Thyroid gland (tissue), 4 donors: Measurements from ENCODE around the gene LONP2.

ENCODE experiments used
- CTCF ChIP-seq, 6 experiments: fragments of 200-600 bp in 3 of 6; fragments of 450-650 bp in 3 of 6; sonication (generic) in 3 of 6; IDR thresholded peaks; one replicate each; pipeline ENCODE4 v1.5.1; 2016 to 2019; ENCODE audit warnings: antibody characterized with exemption in 6 of 6, mild to moderate bottlenecking in 2 of 6, inconsistent platforms in 1 of 6, moderate library complexity in 1 of 6
- POLR2A ChIP-seq, 2 donors: fragments of 450-650 bp; IDR thresholded peaks; one replicate each; pipeline ENCODE4 v1.6.1; 2017; ENCODE audit warnings: antibody characterized with exemption in 2 of 2, mild to moderate bottlenecking in 2 of 2, moderate library complexity in 1 of 2

GRCh38 chr16:48204825-48205151 lies 39.3 kb upstream of the LONP2 start:
- TF ChIP-seq CTCF (IDR thresholded peaks at IDR 0.05), result no peak
- no peak for TF ChIP-seq POLR2A (IDR thresholded peaks at IDR 0.05)
